Urinary bladder (tissue), 4 donors: ENCODE measurements around the gene ZNF185. TPM values are rescaled to one million over a fixed set of nuclear protein-coding genes. Genes with fewer than 3 reads are reported as not detected.

Source experiments
- DNase-seq: peaks from one replicate; pipeline ENCODE4 v3.0.0-alpha.2; 2015; ENCODE audit errors: extremely low spot score
- H3K27ac ChIP-seq: one replicate; pipeline ENCODE4 v1.5.1; 2013; ENCODE audit warnings: low read depth, mild to moderate bottlenecking, moderate library complexity
- H3K36me3 ChIP-seq: one replicate; pipeline ENCODE4 v1.6.1; 2013; ENCODE audit warnings: mild to moderate bottlenecking, moderate library complexity; ENCODE audit not compliant: insufficient read depth
- H3K4me1 ChIP-seq: one replicate; pipeline ENCODE4 v1.6.1; 2013; ENCODE audit warnings: mild to moderate bottlenecking, moderate library complexity; ENCODE audit not compliant: insufficient read depth
- H3K4me3 ChIP-seq: one replicate; pipeline ENCODE4 v1.5.1; 2013; ENCODE audit warnings: low read depth, low read length
- WGBS: extraction: QIAGEN DNeasy Blood & Tissue Kit; methylation state at CpG from one replicate; pipeline ENCODE4 v1.1.7; 2013; 5-methylcytosine and 5-hydroxymethylcytosine counted together
- polyA plus RNA-seq: library from polyadenylated mRNA; stranded (reverse); fragments of 200-250 nt; gene quantifications from one replicate; pipeline ENCODE4 v1.2.3, GENCODE V29; 2013
- total RNA-seq: library from RNA; depleted of rRNA; stranded (reverse); fragments of >200 nt; gene quantifications from one replicate; pipeline ENCODE4 v1.2.3, GENCODE V29; 2014
- donor health status: healthy with polysubstance abuse.
- donor health status: healthy.

The ZNF185 gene
- total RNA-seq (9.7 TPM), polyA plus RNA-seq (5.3 TPM)

- WGBS: 17% methylated on average over 50 of the region's 64 CpGs
- Histone ChIP-seq H3K36me3 (no peaks in the 10 kb centered on the region), H3K27ac (peak within 1 kb of the TSS; percentile 41), H3K4me1 (no peaks in the 10 kb centered on the region), H3K4me3 (peak within 1 kb of the TSS; percentile 33)
- DNase-seq: no peak
Measured at GRCh38 chrX:152897222-152898131, at the start of gene ZNF185. Gene ZNF185 (plus strand): TSS chrX:152898067. CDS start chrX:152914490, 16,423 bp downstream.

DNA sequence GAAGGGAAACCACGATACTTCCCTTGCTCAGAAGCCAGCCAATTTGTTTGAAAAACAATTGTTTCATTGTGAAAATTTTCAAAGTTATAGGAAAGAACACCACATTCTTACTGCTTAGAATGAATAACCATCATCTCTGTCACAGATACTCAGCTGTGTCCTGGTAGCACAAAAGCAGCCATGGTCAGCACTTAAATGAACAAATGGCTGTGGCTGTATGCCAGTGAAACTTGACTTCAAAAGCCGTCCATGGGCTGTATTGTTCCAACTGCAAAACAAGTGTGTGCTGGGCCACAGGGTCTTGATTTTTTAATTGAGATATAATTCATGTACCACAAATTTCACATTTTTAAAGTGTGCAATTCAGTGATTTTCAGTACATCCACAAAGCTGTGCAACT lies 47.4 kb upstream of the ZNF185 start:
- WGBS: 77% methylated on average over 2 of the region's 2 CpGs
- H3K36me3 ChIP-seq: peaks cover 3% of the 10 kb centered on the region
- H3K4me1 ChIP-seq: no peaks in the 10 kb centered on the region
- DNase-seq: no peak
- H3K4me3 ChIP-seq: no peak overlapping the region
- no peak overlapping the region for H3K27ac ChIP-seq

- no peak for DNase-seq
- WGBS: 97% methylated on average over 7 of the region's 7 CpGs
- no peak overlapping the region for H3K27ac ChIP-seq
- H3K4me3 ChIP-seq: no peak overlapping the region
- no peaks in the 10 kb centered on the region for H3K4me1 ChIP-seq
- peaks cover 3% of the 10 kb centered on the region for H3K36me3 ChIP-seq
Measured at GRCh38 chrX:152853986-152854385, 43.9 kb upstream of the ZNF185 start.

DNA sequence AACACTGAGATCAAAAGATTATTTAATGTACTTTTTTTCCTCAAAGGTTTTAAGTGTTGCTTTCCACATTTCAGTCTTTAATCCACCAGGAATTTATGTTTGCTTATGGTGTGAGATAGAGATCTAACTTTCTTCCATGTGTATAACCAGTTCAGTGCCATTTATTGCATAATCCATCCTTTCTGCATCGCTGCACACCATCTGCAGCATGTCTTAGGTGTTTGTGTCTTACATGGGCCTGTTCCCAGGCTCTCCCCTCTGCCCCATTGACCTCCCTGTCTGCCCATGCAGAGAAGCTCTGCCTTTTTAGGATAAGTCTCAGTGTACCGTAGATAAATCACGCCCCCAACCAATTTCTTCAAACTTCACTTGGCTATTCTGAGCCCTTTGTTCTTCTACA lies 36.8 kb upstream of the ZNF185 start:
- H3K36me3 ChIP-seq: no peaks in the 10 kb centered on the region

DNA sequence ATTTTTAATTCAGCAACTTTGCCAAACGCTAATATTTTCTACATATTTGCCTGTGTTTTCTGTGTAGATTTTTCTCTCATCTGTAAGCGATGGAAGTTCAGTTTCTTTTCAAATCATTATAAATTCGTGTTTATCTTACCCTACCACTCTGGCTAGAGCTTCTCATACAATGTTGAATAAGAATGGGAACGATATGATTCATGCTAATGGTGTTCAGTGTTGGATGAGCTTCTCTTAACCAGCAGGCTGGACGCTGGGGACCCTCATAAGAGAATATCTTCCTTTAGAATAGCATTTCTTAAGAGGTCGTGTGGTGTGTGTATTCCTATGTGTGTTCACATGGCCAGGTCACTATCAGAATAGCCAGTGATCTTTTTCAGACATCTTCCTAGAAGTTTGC lies 36.0 kb upstream of the ZNF185 start:
- no peaks in the 10 kb centered on the region for H3K4me1 ChIP-seq
- H3K36me3 ChIP-seq: no peaks in the 10 kb centered on the region
- no peak overlapping the region for H3K27ac ChIP-seq
- 72% methylated on average over 6 of the region's 6 CpGs for WGBS
- no peak overlapping the region for H3K4me3 ChIP-seq
- no peak for DNase-seq

More for the DNA sequence above, 36.8 kb upstream of the ZNF185 start:
- H3K4me3 ChIP-seq: no peak overlapping the region
- DNase-seq: no peak
- H3K4me1 ChIP-seq: no peaks in the 10 kb centered on the region
- H3K27ac ChIP-seq: no peak overlapping the region
- 45% methylated on average over 3 of the region's 3 CpGs for WGBS

DNA sequence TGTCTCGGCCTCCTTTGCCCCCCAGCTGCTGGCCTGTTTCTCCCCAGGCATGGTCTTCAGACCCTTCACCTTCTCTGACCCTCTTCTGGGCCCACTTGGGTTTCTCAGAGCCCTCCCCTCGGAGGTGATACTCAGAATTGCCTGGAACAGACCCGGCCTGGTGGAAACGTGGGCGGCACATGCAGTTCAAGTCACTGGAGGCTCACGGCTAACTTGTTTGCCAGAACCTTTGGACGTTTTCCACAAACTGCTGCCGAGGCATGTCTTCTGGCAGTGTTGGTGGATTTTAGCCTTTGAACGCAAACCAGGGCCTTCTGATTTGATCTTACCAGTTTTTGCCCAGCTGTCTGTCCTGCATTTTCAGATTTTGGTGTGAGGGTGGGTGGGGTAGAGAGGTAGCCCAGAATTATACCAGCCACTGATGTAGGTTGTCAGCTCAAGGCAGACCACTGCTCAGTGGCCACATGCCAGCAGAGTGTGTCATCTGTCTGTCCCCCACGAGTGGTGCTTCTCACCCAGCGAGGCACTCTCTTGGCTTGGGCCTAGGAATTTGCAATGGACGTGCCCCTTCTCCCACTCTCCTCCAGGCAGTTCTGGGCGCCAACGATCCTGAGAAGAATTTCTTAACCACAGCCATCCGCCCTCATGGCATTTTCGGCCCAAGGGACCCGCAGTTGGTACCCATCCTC lies 32.5 kb upstream of the ZNF185 start:
- Histone ChIP-seq H3K4me3 (no peak overlapping the region), H3K27ac (no peak overlapping the region), H3K4me1 (no peaks in the 10 kb centered on the region), H3K36me3 (peaks cover 3% of the 10 kb centered on the region)
- DNase-seq: no peak
- 88% methylated on average over 17 of the region's 17 CpGs for WGBS

- H3K4me3 ChIP-seq: no peak overlapping the region
- DNase-seq: no peak
- 76% methylated on average over 5 of the region's 5 CpGs for WGBS
- H3K36me3 ChIP-seq: peaks cover 3% of the 10 kb centered on the region
- H3K27ac ChIP-seq: no peak overlapping the region
- no peaks in the 10 kb centered on the region for H3K4me1 ChIP-seq
Measured at GRCh38 chrX:152866386-152866785, 31.5 kb upstream of the ZNF185 start.

- Histone ChIP-seq H3K27ac (no peak overlapping the region), H3K4me3 (no peak overlapping the region), H3K4me1 (no peaks in the 10 kb centered on the region), H3K36me3 (peaks cover 3% of the 10 kb centered on the region)
- DNase-seq: no peak
- WGBS: 89% methylated on average over 7 of the region's 7 CpGs
Measured at GRCh38 chrX:152869972-152870371, 27.9 kb upstream of the ZNF185 start.

GRCh38 chrX:152871260-152871659 lies 26.6 kb upstream of the ZNF185 start:
- no peak for DNase-seq
- no peak overlapping the region for H3K4me3 ChIP-seq
- WGBS: 82% methylated on average over 9 of the region's 9 CpGs

DNA sequence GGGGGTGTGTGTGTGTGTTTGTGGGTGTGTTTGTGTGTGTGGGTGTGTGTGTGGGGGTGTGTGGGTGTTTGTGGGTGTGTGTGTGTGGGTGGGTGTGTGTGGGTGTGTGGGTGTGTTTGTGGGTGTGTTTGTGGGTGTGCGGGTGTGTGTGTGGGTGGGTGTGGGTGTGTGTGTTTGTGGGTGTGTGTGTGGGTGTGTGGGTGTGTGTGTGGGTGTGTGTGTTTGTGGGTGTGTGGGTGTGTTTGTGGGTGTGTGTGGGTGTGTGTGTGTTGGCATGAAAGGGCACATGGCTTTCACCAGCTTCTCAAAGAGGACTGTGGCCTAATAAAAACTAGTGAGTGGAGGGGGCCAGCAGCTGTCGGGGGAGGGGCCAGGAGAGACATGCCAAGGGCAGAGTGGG lies 25.3 kb upstream of the ZNF185 start:
- Histone ChIP-seq H3K4me1 (no peaks in the 10 kb centered on the region), H3K36me3 (peaks cover 3% of the 10 kb centered on the region), H3K27ac (no peak overlapping the region), H3K4me3 (no peak overlapping the region)
- no peak for DNase-seq
- 84% methylated on average over 1 of the region's 2 CpGs for WGBS

More at GRCh38 chrX:152871260-152871659, 26.6 kb upstream of the ZNF185 start:
- no peak overlapping the region for H3K27ac ChIP-seq
- peaks cover 3% of the 10 kb centered on the region for H3K36me3 ChIP-seq
- H3K4me1 ChIP-seq: no peaks in the 10 kb centered on the region

DNA sequence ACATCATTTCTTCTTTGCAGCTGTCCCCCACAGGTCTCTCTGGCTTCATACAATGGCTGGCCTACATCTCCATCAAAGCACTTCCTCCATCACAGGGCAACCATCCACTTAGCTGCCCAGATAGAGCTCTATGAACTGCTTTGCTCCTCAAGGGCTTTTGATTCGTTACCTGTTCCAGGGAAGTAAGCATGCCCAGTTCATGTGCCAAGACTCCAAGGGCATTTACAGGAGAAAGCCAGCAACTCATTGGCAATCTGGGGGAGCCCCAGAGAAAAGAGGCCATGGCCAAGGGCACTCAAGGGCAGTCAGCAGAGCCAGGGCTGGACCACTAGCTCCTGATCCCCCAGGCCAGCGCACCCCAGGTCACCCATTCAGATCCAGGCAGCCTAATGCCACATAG lies 24.5 kb upstream of the ZNF185 start:
- Histone ChIP-seq H3K4me3 (no peak overlapping the region), H3K4me1 (no peaks in the 10 kb centered on the region), H3K27ac (no peak overlapping the region), H3K36me3 (peaks cover 3% of the 10 kb centered on the region)
- DNase-seq: no peak
- 93% methylated on average over 2 of the region's 2 CpGs for WGBS

GRCh38 chrX:152876931-152877840 lies 20.7 kb upstream of the ZNF185 start:
- no peak overlapping the region for H3K27ac ChIP-seq
- H3K4me3 ChIP-seq: no peak overlapping the region
- no peak for DNase-seq
- WGBS: 86% methylated on average over 10 of the region's 10 CpGs
- no peaks in the 10 kb centered on the region for H3K36me3 ChIP-seq
- H3K4me1 ChIP-seq: no peaks in the 10 kb centered on the region

DNA sequence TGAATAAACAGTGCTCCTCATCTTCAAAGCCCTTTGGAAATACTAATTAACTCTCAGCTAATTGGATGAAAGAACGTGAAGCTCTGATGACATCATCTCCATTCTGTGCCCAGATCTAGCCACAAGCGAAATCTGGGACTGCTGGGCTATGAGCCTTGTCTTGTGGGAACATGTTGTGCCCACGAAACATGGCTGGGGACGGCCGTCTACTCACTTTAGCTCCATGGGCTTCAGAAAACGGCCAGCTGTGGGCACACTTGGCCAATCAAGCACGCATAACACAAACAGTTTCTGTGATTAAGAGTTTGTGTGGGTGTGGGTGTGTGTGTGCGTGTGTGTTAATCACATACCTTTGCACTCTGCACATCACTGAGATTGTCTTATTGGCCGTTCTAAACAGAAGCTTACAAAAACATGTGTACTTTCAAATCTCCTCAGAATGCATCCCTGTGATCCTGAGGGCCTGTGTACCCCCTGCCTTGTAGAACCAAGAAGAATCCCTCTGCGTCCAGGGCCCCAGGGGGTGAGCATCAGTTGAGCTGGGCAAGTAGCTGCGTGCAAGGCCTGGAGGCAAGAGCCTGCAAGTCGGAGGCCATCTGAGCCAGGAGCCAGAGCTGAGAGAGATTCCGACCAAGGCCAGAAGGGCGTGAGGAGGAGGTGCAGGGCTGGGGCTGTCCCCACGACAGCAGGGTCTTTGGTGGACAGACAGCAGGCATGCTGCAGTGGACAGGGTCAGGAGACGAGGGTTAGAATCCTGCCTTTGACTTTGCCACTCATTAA lies 18.7 kb upstream of the ZNF185 start:
- H3K27ac ChIP-seq: no peak overlapping the region
- H3K36me3 ChIP-seq: no peaks in the 10 kb centered on the region
- H3K4me1 ChIP-seq: no peaks in the 10 kb centered on the region
- DNase-seq: no peak
- H3K4me3 ChIP-seq: no peak overlapping the region
- WGBS: 79% methylated on average over 16 of the region's 16 CpGs
